ENCODE results near the gene TNNI3K.

Gene TNNI3K

GRCh38 chr1:74517599-74518051, 282.4 kb downstream of the TNNI3K start:
- no peak for TF ChIP-seq CTCF (IDR thresholded peaks at IDR 0.05)

- TF ChIP-seq CTCF (IDR thresholded peaks at IDR 0.05), result no peak
These were observed 287.0 kb downstream of the TNNI3K start for GRCh38 chr1:74522148-74522547.

- no peak for TF ChIP-seq CTCF (IDR thresholded peaks at IDR 0.05)
These were observed 288.8 kb downstream of the TNNI3K start for GRCh38 chr1:74523873-74524480.

GRCh38 chr1:74526708-74527107, 291.5 kb downstream of the TNNI3K start:
- TF ChIP-seq CTCF (IDR thresholded peaks at IDR 0.05), result no peak

GRCh38 chr1:74528123-74528522, 292.9 kb downstream of the TNNI3K start:
- no peak for TF ChIP-seq CTCF (IDR thresholded peaks at IDR 0.05)

GRCh38 chr1:74530892-74531291, 295.7 kb downstream of the TNNI3K start:
- TF ChIP-seq CTCF (IDR thresholded peaks at IDR 0.05), result no peak

- TF ChIP-seq CTCF (IDR thresholded peaks at IDR 0.05), result no peak
These were observed 296.6 kb downstream of the TNNI3K start for GRCh38 chr1:74531796-74532195.

- no peak for TF ChIP-seq CTCF (IDR thresholded peaks at IDR 0.05)
These were observed 299.1 kb downstream of the TNNI3K start for GRCh38 chr1:74534241-74534640.
